Calu3 (cell line): ENCODE results near the gene TNNI3. TPM values are rescaled to one million over a fixed set of nuclear protein-coding genes. Genes with fewer than 3 reads are reported as not detected.

Source experiments
- BruUV-seq: library from RNA; stranded (reverse); fragments of 400-500 nt; replicated peaks from 2 replicates; lab custom pipeline; 2021; lab: Mats Ljungman, UMichigan
- CTCF ChIA-PET: fragments of 300-600 bp; sonication (Branson Sonifier 250); formaldehyde crosslinking; loops from one replicate; lab custom pipeline; 2022; ENCODE audit warnings: antibody characterized with exemption; lab: Charles Lee
- DNase-seq: peaks from one replicate; pipeline ENCODE4 v3.0.0; 2022
- H3K27ac Mint-ChIP-seq: one replicate; pipeline ENCODE4 v1.8.0; 2022; ENCODE audit warnings: mixed read lengths; ENCODE audit not compliant: unreplicated experiment
- H3K27me3 Mint-ChIP-seq: one replicate; pipeline ENCODE4 v1.8.0; 2022; ENCODE audit warnings: mixed read lengths; ENCODE audit not compliant: unreplicated experiment
- H3K36me3 Mint-ChIP-seq: one replicate; pipeline ENCODE4 v1.8.0; 2022; ENCODE audit warnings: mild to moderate bottlenecking, moderate library complexity, mixed read lengths; ENCODE audit not compliant: insufficient read depth, unreplicated experiment
- H3K4me1 Mint-ChIP-seq: one replicate; pipeline ENCODE4 v1.8.0; 2022; ENCODE audit warnings: mild to moderate bottlenecking, low read depth, mixed read lengths; ENCODE audit not compliant: unreplicated experiment
- H3K4me3 Mint-ChIP-seq: one replicate; pipeline ENCODE4 v1.8.0; 2022; ENCODE audit warnings: mild to moderate bottlenecking, low read depth, moderate library complexity, mixed read lengths; ENCODE audit not compliant: unreplicated experiment
- H3K9me3 Mint-ChIP-seq: one replicate; pipeline ENCODE4 v1.8.0; 2022; ENCODE audit warnings: low read depth, mixed read lengths; ENCODE audit not compliant: unreplicated experiment
- CTCF ChIP-seq: fragments of 200-600 bp; IDR thresholded peaks from one replicate; pipeline ENCODE4 v1.8.0; 2022; ENCODE audit warnings: antibody characterized with exemption; ENCODE audit not compliant: unreplicated experiment
- intact Hi-C: fragments of 100-400 bp; cut with micrococcal nuclease; formaldehyde crosslinking; loops from one replicate; pipeline ENCODE4 v1.10.0; 2022; ENCODE audit not compliant: unreplicated experiment
- total RNA-seq: library from RNA; stranded (reverse); gene quantifications from 2 replicates; pipeline ENCODE4 v1.2.3, GENCODE V29; 2022

TNNI3 gene
- total RNA-seq, 1 experiment from 2014 or later: 1.3 TPM

GRCh38 chr19:55116859-55117662, 40.5 kb downstream of the TNNI3 start, which contains the start of gene PPP1R12C:
Gene PPP1R12C (minus strand): TSS chr19:55117637. CDS start chr19:55117543, 94 bp downstream.
- CTCF ChIA-PET: interaction anchor here (0.5 to 1.4 kb wide), 6 partner anchors 25 to 521 kb away, joined by 3 to 9 read pairs (median 4); partner anchors contain the start of gene DNAAF3
- BruUV-seq: no TSS peak
- intact Hi-C loops: loop anchor here (2.0 kb wide), 1 partner anchor 54 kb away; the partner anchor contains the start of gene RDH13

GRCh38 chr19:55116232-55116858, 41.2 kb downstream of the TNNI3 start:
- intact Hi-C loops: loop anchor here (2.0 kb wide), 1 partner anchor 54 kb away; the partner anchor contains the start of gene RDH13
- Mint-ChIP-seq H3K4me3 (peak overlapping the region; percentile 83), H3K36me3 (peaks cover 28% of the 10 kb centered on the region), H3K9me3 (no peaks in the 10 kb centered on the region), H3K4me1 (peaks cover 22% of the 10 kb centered on the region), H3K27ac (peak overlapping the region; percentile 84), H3K27me3 (no peaks in the 10 kb centered on the region)
- TF ChIP-seq CTCF: no peak
- CTCF ChIA-PET: interaction anchor here (0.5 to 0.9 kb wide), 3 partner anchors 25 to 773 kb away, joined by 3 to 5 read pairs (median 4); no protein-coding TSS in a partner anchor
- DNase-seq: peak; percentile 28
- TSS peak; percentile 50 for BruUV-seq

More at GRCh38 chr19:55116859-55117662, 40.5 kb downstream of the TNNI3 start, which contains the start of gene PPP1R12C:
- H3K9me3 Mint-ChIP-seq: no peaks in the 10 kb centered on the region
- H3K36me3 Mint-ChIP-seq: peaks cover 28% of the 10 kb centered on the region
- no peaks in the 10 kb centered on the region for H3K27me3 Mint-ChIP-seq
- peak; percentile 16 for DNase-seq
- H3K4me1 Mint-ChIP-seq: peaks cover 22% of the 10 kb centered on the region
- peak within 1 kb of the TSS; percentile 83 for H3K4me3 Mint-ChIP-seq
- H3K27ac Mint-ChIP-seq: peak within 1 kb of the TSS; percentile 84
- no peak for TF ChIP-seq CTCF

- no peaks in the 10 kb centered on the region for H3K9me3 Mint-ChIP-seq
- H3K36me3 Mint-ChIP-seq: peaks cover 28% of the 10 kb centered on the region
- intact Hi-C loops: loop anchor here (2.0 kb wide), 1 partner anchor 53 kb away; the partner anchor contains the start of gene RDH13
- no peak for TF ChIP-seq CTCF
- CTCF ChIA-PET: interaction anchor here (0.6 kb wide), 1 partner anchor 772 kb away, joined by 3 read pairs; no protein-coding TSS in a partner anchor
- H3K27ac Mint-ChIP-seq: peak overlapping the region; percentile 84
- H3K4me3 Mint-ChIP-seq: peak overlapping the region; percentile 83
- peaks cover 22% of the 10 kb centered on the region for H3K4me1 Mint-ChIP-seq
- BruUV-seq: no TSS peak
- DNase-seq: no peak
- H3K27me3 Mint-ChIP-seq: no peaks in the 10 kb centered on the region
Observed at GRCh38 chr19:55115446-55116065, 42.0 kb downstream of the TNNI3 start.

GRCh38 chr19:55114566-55115145, 42.9 kb downstream of the TNNI3 start:
- intact Hi-C loops: no loop called here
- Mint-ChIP-seq H3K27ac (no peak overlapping the region), H3K9me3 (no peaks in the 10 kb centered on the region), H3K4me1 (peaks cover 22% of the 10 kb centered on the region), H3K36me3 (peaks cover 33% of the 10 kb centered on the region), H3K4me3 (peak overlapping the region; percentile 83), H3K27me3 (no peaks in the 10 kb centered on the region)
- BruUV-seq: no TSS peak
- DNase-seq: no peak
- CTCF ChIA-PET: no interaction called here
- no peak for TF ChIP-seq CTCF
